Kidney epithelial cell (primary cell): ENCODE results near the gene TIAM2. TPM values are rescaled to one million over a fixed set of nuclear protein-coding genes. Genes with fewer than 3 reads are reported as not detected.

ENCODE experiments used
- DNase-seq: peaks from one replicate; pipeline ENCODE4 v3.0.0-alpha.2; 2010; ENCODE audit warnings: low read depth
- H3K27me3 ChIP-seq: 2 replicates; pipeline ENCODE4 v1.6.0; 2011; ENCODE audit warnings: low read length; ENCODE audit not compliant: control insufficient read depth, insufficient read depth
- H3K36me3 ChIP-seq: 2 replicates; pipeline ENCODE4 v1.5.1; 2011; ENCODE audit warnings: low read length; ENCODE audit not compliant: control insufficient read depth, insufficient read depth
- H3K4me3 ChIP-seq: 2 replicates; pipeline ENCODE4 v1.5.1; 2011; ENCODE audit warnings: low read depth, mild to moderate bottlenecking, control low read depth, low read length
- CTCF ChIP-seq: IDR thresholded peaks from 2 replicates; pipeline ENCODE4 v1.5.1; 2011; ENCODE audit warnings: mild to moderate bottlenecking, moderate library complexity, low read length, control low read depth, inconsistent platforms; ENCODE audit not compliant: insufficient read depth, poor library complexity, severe bottlenecking
- total RNA-seq: library from RNA; depleted of rRNA; stranded (reverse); fragments of >200 nt; gene quantifications from 2 replicates; pipeline ENCODE4 v1.2.3, GENCODE V29; 2015

The TIAM2 gene
- total RNA-seq, 1 donor from 2014 or later, result 21.3 TPM

GRCh38 chr6:155062866-155063341 is 67.8 kb downstream of the TIAM2 start:
- DNase-seq, result no peak
- H3K27me3 ChIP-seq, result no peaks in the 10 kb centered on the region
- H3K4me3 ChIP-seq, result no peak overlapping the region
- no peak for TF ChIP-seq CTCF
- H3K36me3 ChIP-seq, result no peaks in the 10 kb centered on the region

GRCh38 chr6:155064303-155064702 is 69.2 kb downstream of the TIAM2 start:
- no peak for DNase-seq
- H3K27me3 ChIP-seq, result no peaks in the 10 kb centered on the region
- no peaks in the 10 kb centered on the region for H3K36me3 ChIP-seq
- no peak overlapping the region for H3K4me3 ChIP-seq
- no peak for TF ChIP-seq CTCF

GRCh38 chr6:155066361-155066760 is 71.2 kb downstream of the TIAM2 start:
- DNase-seq, result no peak
- Histone ChIP-seq H3K27me3 (no peaks in the 10 kb centered on the region), H3K36me3 (no peaks in the 10 kb centered on the region), H3K4me3 (no peak overlapping the region)
- TF ChIP-seq CTCF, result no peak

- TF ChIP-seq CTCF, result no peak
- Histone ChIP-seq H3K4me3 (no peak overlapping the region), H3K27me3 (no peaks in the 10 kb centered on the region), H3K36me3 (no peaks in the 10 kb centered on the region)
- DNase-seq, result no peak
Observed at GRCh38 chr6:155066921-155067680, 72.0 kb downstream of the TIAM2 start.

DNA sequence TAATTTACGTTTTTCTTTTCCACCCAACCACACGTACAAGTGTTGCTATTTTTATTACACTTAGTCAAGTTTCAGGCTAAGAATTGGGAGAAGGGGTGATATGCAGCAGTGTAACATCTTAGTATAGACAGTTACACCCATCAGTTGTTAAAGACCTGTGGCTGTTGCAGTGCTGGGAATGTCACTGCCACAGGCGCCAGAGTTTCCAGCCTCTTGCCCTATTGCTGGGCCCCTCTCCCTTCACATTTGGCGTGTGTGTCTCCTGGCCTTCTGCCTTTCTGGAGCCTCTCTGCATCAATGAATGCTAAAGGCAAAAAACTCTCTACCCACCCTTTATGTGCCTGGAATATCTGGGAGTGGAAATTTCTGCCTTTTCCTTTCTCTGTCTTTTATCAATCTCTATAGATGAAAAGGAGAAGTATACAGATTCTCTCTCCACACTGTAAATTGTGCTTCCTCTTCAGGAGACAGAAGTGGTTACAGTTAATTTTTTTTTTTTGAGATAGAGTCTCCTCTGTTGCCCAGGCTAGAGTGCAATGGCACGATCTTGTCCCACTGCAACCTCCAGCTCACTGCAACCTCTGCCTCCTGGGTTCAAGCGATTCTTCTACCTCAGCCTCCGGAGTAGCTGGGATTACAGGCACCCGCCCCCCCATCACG is 73.0 kb downstream of the TIAM2 start:
- no peak for TF ChIP-seq CTCF
- no peak for DNase-seq
- H3K27me3 ChIP-seq, result no peaks in the 10 kb centered on the region
- no peaks in the 10 kb centered on the region for H3K36me3 ChIP-seq
- H3K4me3 ChIP-seq, result no peak overlapping the region
